ENCODE data around the gene DENND2A.
"Not testable (repeated sequence)": the region's sequence is repeated elsewhere in the genome, so short reads cannot be mapped to it uniquely, and the experiment has no call there.

Gene DENND2A

GRCh38 chr7:140619915-140620510 lies 20.6 kb downstream of the DENND2A start:
- DNase-seq, ATAC-seq, H3K9me3 Mint-ChIP-seq, H3K27ac Mint-ChIP-seq, H3K4me3 Mint-ChIP-seq, H3K4me1 Mint-ChIP-seq, H3K27me3 Mint-ChIP-seq: not testable (repeated sequence)

GRCh38 chr7:140619176-140619575 lies 21.4 kb downstream of the DENND2A start:
- H3K27ac Mint-ChIP-seq: no peak overlapping the region
- H3K9me3 Mint-ChIP-seq: no peaks in the 10 kb centered on the region
- H3K4me1 Mint-ChIP-seq: no peaks in the 10 kb centered on the region
- DNase-seq: no peak
- no peak for ATAC-seq
- no peak overlapping the region for H3K4me3 Mint-ChIP-seq
- H3K27me3 Mint-ChIP-seq: peaks cover 4% of the 10 kb centered on the region

DNA sequence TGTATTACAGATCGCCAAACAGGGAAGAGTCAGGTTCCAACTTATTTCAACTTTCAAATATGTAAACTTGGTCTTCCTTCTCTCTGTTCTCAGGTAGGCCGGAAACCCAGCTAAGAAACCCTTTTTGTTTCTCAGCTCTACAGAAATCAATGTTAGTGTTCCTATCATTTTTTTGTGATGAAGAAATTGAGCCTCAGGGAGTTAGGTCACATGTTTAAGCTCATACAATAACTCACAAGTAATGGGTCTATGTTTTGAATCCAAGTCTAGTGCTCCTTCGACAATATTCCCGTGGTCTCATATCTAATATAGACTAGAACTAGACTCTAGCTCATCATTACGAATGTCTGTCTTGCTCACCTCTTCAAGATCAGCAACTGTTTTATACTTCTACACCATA lies 22.3 kb downstream of the DENND2A start:
- Mint-ChIP-seq H3K27me3 (no peaks in the 10 kb centered on the region), H3K9me3 (no peaks in the 10 kb centered on the region), H3K4me3 (no peak overlapping the region), H3K27ac (no peak overlapping the region), H3K4me1 (no peaks in the 10 kb centered on the region)
- no peak for ATAC-seq
- no peak for DNase-seq

DNA sequence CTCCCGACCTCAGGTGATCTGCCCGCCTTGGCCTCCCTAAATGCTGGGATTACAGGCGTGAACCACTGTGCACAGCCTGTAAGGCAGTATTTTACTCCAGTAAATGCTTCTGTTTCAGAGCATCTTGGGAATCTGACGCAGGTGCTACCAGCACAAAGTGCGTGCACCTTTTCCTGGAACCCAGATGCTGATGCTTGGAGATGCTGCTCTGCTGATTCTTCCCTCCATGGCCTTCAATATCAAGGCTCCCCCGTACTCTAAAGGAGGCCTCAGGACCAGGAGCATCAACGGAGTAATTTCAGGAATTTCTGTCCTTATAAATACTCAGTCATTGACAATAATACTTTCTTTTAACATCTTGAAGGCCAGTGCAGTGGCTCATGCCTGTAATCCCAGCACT lies 23.5 kb downstream of the DENND2A start:
- no peak overlapping the region for H3K27ac Mint-ChIP-seq
- H3K9me3 Mint-ChIP-seq: no peaks in the 10 kb centered on the region
- ATAC-seq (no peak), DNase-seq (no peak)
- H3K4me3 Mint-ChIP-seq: no peak overlapping the region
- no peaks in the 10 kb centered on the region for H3K4me1 Mint-ChIP-seq
- H3K27me3 Mint-ChIP-seq: no peaks in the 10 kb centered on the region

DNA sequence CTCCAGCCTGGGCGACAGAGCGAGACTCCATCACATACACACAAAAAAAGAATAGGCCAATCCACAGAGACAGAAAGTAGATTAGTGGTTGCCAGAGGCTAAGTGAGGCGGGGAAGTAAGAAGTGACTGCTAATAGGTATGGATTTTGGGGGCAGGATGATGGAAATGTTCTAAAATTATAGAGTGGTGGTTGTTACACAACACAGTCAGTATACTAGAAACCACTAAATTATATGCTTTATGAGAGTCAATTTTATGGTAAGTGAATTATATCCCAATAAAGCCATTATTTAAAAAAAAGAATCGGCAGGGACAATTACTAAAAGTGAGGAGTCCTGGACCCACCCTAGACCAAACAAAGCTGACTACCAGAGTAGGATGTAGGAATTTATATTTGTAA lies 24.3 kb downstream of the DENND2A start:
- H3K27me3 Mint-ChIP-seq: no peaks in the 10 kb centered on the region
- no peak overlapping the region for H3K27ac Mint-ChIP-seq
- no peaks in the 10 kb centered on the region for H3K9me3 Mint-ChIP-seq
- DNase-seq: no peak
- H3K4me3 Mint-ChIP-seq: no peak overlapping the region
- ATAC-seq: no peak
- no peaks in the 10 kb centered on the region for H3K4me1 Mint-ChIP-seq

DNA sequence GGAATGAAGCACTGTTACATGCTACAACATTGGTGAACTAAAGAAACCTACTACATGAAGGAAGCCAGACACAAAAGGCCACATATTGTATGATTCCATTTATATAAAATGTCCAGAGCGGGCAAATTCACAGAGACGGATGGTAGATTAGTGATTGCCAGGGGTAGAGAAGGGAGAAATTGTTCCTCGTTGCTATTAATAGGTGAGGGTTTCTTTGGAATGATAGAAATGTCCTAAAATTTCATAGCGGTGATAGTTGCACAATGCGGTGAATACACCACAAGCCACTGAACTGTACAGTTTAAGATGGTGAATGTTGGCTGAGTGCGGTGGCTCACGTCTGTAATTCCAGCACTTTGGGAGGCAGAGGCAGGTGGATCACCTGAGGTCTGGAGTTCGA lies 29.0 kb downstream of the DENND2A start:
- H3K9me3 Mint-ChIP-seq: no peaks in the 10 kb centered on the region

DNA sequence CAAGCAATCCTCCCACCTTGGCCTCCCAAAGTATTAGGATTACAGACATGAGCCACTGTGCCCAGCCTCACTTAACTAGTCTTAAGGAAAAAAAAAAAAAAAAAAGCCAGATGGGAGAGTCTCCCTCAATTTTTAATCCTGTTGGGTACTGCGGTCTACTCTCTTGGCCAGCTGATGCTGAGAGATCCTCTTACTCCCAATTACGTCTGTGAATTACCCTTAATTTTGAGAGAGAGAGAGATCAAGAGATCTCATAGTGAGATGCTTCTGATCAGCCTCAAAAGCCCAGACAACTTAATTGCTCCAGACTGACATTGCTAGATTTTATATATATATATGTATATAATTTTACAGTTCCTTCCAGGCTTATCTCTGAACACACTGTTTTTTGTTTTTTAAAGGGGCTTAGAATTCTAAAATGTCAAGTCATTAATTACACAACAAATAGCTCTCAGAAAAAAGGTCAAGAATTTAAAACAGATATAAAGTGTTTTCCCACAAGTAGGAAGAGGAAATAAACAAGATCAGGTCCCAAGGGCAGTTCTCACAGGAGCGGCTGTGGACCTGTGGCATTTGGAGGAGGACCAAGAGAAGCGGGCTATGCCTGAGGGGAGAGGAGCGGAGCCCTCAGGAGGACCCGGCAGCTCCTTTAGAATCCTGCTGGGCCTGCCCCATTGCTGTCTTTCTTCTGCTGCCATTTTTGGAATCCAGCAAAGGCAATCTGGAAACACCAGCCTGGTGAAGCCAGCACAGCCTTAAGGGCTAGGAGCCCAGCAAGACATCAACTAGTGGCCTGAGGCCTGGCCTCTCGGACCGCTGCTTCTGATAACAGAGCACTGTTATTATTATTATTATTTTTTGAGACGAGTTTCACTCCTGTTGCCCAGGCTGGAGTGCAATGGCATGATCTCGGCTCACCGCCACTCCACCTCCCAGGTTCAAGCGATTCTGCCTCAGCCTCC lies 30.1 kb downstream of the DENND2A start:
- Mint-ChIP-seq H3K4me3 (no peak overlapping the region), H3K27me3 (no peaks in the 10 kb centered on the region), H3K4me1 (no peaks in the 10 kb centered on the region), H3K9me3 (no peaks in the 10 kb centered on the region), H3K27ac (no peak overlapping the region)
- DNase-seq: no peak
- ATAC-seq: no peak

More for the DNA sequence above, 29.0 kb downstream of the DENND2A start:
- DNase-seq: no peak
- Mint-ChIP-seq H3K4me1 (no peaks in the 10 kb centered on the region), H3K4me3 (no peak overlapping the region), H3K27ac (no peak overlapping the region), H3K27me3 (no peaks in the 10 kb centered on the region)
- no peak for ATAC-seq

GRCh38 chr7:140609646-140610045 lies 31.0 kb downstream of the DENND2A start:
- DNase-seq: no peak
- ATAC-seq: no peak
- H3K9me3 Mint-ChIP-seq: no peaks in the 10 kb centered on the region
- H3K27ac Mint-ChIP-seq: no peak overlapping the region
- no peaks in the 10 kb centered on the region for H3K4me1 Mint-ChIP-seq
- H3K27me3 Mint-ChIP-seq: no peaks in the 10 kb centered on the region
- H3K4me3 Mint-ChIP-seq: no peak overlapping the region

- ATAC-seq: no peak
- Mint-ChIP-seq H3K27me3 (no peaks in the 10 kb centered on the region), H3K4me3 (no peak overlapping the region), H3K4me1 (no peaks in the 10 kb centered on the region), H3K9me3 (no peaks in the 10 kb centered on the region), H3K27ac (no peak overlapping the region)
- no peak for DNase-seq
Measured at GRCh38 chr7:140607441-140607989, 33.1 kb downstream of the DENND2A start.

GRCh38 chr7:140605337-140605736 lies 35.3 kb downstream of the DENND2A start:
- Mint-ChIP-seq H3K27ac (no peak overlapping the region), H3K27me3 (peaks cover 7% of the 10 kb centered on the region), H3K4me3 (no peak overlapping the region), H3K4me1 (no peaks in the 10 kb centered on the region), H3K9me3 (no peaks in the 10 kb centered on the region)
- no peak for DNase-seq
- no peak for ATAC-seq

DNA sequence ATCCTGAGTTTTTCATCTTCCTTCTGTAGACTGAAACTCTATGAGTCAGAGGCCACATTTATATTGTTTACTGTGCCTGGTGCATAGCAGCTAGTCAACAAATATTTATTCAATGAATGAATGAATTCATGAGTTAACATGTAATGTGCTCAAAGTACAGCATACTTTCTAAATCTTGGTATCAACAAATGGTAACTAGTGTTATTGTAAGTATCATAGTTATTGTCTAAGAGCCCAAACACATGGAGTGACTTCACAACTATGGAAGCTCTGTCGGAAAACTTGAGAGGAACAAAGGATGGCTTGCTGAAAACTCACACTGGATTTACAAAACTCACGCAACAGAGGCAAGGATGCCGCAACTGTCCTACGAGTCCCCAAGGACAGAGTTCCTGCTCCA lies 35.9 kb downstream of the DENND2A start:
- Mint-ChIP-seq H3K4me1 (no peaks in the 10 kb centered on the region), H3K9me3 (no peaks in the 10 kb centered on the region), H3K27ac (no peak overlapping the region), H3K4me3 (no peak overlapping the region), H3K27me3 (peaks cover 7% of the 10 kb centered on the region)
- ATAC-seq: no peak
- DNase-seq: no peak

DNA sequence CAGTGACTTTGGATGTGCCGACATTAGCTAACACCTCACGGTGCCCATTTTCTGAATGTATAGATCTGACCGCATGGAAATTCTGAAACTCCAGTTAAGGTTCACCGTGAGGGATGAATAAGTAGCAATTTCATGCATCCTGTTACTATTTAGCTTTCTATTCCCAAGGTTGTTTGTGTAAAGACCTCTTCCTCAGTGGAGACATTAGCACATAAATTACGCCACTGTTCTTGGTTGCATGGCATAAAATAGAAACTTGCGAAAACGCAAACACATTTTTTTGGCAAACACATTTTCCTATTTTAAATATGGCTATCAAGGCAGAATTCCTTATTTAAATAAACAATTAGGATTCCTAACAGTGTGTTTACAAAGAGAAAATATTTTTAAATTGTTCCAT lies 36.5 kb downstream of the DENND2A start:
- H3K27me3 Mint-ChIP-seq: peaks cover 7% of the 10 kb centered on the region
- no peak overlapping the region for H3K4me3 Mint-ChIP-seq
- no peak overlapping the region for H3K27ac Mint-ChIP-seq
- H3K4me1 Mint-ChIP-seq: no peaks in the 10 kb centered on the region
- H3K9me3 Mint-ChIP-seq: no peaks in the 10 kb centered on the region
- DNase-seq: no peak
- ATAC-seq: no peak

DNA sequence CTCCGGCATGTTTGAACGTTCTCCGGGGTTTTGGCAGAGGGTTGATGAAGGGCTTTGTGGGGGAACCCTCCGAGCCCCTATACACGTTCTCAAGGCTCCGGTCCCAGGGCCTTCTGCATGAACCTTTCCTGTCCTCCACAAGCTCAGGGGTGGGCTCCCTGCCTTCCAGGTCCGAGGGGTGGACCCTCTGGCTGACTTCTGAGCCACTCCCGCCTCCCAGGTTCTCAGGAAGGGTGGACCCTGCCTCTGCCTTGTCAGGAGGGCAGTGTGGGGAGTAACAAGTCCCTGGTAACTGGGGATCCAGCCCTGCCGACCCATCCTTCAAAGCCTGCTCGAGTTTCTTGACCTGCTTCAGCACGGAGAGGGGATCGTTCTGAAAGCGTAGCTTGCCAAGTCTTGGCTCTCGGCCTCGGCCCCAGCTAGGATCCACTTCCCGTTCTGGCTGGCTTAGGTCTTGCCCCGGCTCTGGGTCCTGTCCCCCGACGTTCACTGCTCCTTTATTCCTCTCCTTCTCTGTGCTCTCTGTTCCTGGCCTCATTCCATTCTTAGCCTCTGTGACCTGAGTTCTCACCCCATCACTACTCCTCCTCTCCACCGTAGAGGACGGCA lies 38.9 kb downstream of the DENND2A start:
- Mint-ChIP-seq H3K27me3 (peaks cover 19% of the 10 kb centered on the region), H3K4me3 (no peak overlapping the region), H3K4me1 (no peaks in the 10 kb centered on the region), H3K27ac (no peak overlapping the region), H3K9me3 (no peaks in the 10 kb centered on the region)
- no peak for DNase-seq
- ATAC-seq: no peak

GRCh38 chr7:140600341-140600740 lies 40.3 kb downstream of the DENND2A start:
- H3K9me3 Mint-ChIP-seq: no peaks in the 10 kb centered on the region
- no peak overlapping the region for H3K27ac Mint-ChIP-seq
- ATAC-seq: no peak
- H3K4me1 Mint-ChIP-seq: no peaks in the 10 kb centered on the region
- DNase-seq: no peak
- H3K27me3 Mint-ChIP-seq: peaks cover 21% of the 10 kb centered on the region
- no peak overlapping the region for H3K4me3 Mint-ChIP-seq

DNA sequence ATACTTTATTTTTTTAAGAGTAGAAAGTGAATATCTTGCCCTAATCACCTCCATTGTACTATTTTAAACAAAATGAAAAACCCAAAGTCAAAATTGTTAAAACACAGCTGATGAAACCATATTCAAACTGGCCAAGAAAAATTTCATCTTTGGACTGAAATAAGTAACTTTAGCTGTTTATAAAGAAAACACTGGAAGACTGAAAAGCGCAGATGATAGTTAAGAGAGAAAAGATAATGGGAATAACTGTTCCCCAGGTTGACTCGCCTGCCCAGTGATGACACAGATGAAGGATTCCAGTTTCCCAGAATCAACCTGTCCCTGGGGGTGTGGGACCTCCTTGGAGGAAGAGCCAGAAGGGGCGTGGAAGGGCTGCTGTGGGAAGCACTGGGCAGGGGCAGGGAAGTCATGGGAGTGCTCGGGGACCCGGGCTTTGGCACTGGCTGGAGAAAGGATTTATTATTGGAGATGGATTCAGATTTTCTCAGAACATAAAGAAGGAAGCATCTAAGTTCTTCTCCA lies 43.1 kb downstream of the DENND2A start:
- no peaks in the 10 kb centered on the region for H3K9me3 Mint-ChIP-seq

More for the DNA sequence above, 43.1 kb downstream of the DENND2A start:
- H3K4me3 Mint-ChIP-seq: no peak overlapping the region
- ATAC-seq (no peak), DNase-seq (no peak)
- H3K27ac Mint-ChIP-seq: no peak overlapping the region
- peaks cover 17% of the 10 kb centered on the region for H3K4me1 Mint-ChIP-seq
- peaks cover 29% of the 10 kb centered on the region for H3K27me3 Mint-ChIP-seq

Data from stimulated activated naive CD8-positive, alpha-beta T cell treated with anti-CD3 and anti-CD28 coated beads, Interleukin-15, amount 100 ng/mL, for 72 hours (primary cell).